Right lobe of liver (tissue), 4 donors: Measurements from ENCODE around the gene KRT76.

ENCODE experiments used
- CTCF ChIP-seq, 4 donors: fragments of 200-600 bp in 3 of 4; fragments of 450-650 bp in 1 of 4; IDR thresholded peaks; one replicate each; pipeline versions ENCODE4 v1.5.1 to v1.8.0; 2016 to 2022; ENCODE audit warnings: antibody characterized with exemption in 4 of 4, mild to moderate bottlenecking in 2 of 4
- POLR2A ChIP-seq: fragments of 450-650 bp; IDR thresholded peaks from one replicate; pipeline ENCODE4 v1.6.1; 2017; ENCODE audit warnings: antibody characterized with exemption, mild to moderate bottlenecking
- donor health status: DM: no; HTN: no; CAD: no.
- donor health status: DM: no; HTN: no; CAD: no.
- donor health status: DM: no; HTN: yes; CAD: no.

GRCh38 chr12:52825961-52826360, 48.8 kb upstream of the KRT76 start:
- TF ChIP-seq POLR2A (no peak), CTCF (IDR thresholded peaks at IDR 0.05) (no peak)
